ENCODE data around the gene ACTG1. TPM values are rescaled to one million over a fixed set of nuclear protein-coding genes. Genes with fewer than 3 reads are reported as not detected.

The ACTG1 gene
- total RNA-seq, 8 experiments from 2014 or later, result 2,076 to 6,877 (median 3,447) TPM

DNA sequence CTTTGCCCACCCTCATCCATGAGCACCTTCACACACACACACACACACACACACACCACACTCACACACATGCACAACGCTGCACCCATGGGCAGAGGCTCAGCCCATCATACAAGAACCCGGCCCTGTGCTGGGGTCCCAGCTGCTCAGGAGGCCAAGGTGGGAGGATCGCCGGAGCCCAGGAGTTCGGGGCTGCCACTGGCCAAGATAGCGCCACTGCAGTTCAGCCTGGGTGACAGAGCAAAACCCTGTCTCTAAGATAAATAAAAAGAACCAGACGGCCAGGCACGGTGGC is 12.2 kb upstream of the ACTG1 start:
- 50 to 90% (median 80%) methylated on average over 1 to 4 of the region's 8 CpGs; no CpG with 5 or more reads in 5 of the 10 experiments for WGBS, 10 experiments
- H3K4me3 ChIP-seq, result no peak overlapping the region
- in situ Hi-C loops (cut with MboI; ENCODE audit: low pct_unique_long_range_greater_than_20kb in 2 of 9, low sequenced_read_pairs in 9 of 9, unreplicated experiment in 9 of 9), result loop anchor here in 1 of 9 experiments (25.0 kb wide), 1 partner anchor 263 kb away; no protein-coding TSS in a partner anchor
- ATAC-seq (replicated peaks in 6 of 8), result no peak
- H3K27ac ChIP-seq, result no peak overlapping the region
- H3K4me1 ChIP-seq (replicated peaks in 1 of 2), result peaks cover 15 to 18% of the 10 kb centered on the region in 2 donors

- in situ Hi-C loops (cut with MboI; ENCODE audit: low pct_unique_long_range_greater_than_20kb in 2 of 9, low sequenced_read_pairs in 9 of 9, unreplicated experiment in 9 of 9), result loop anchor here in 1 of 9 experiments (25.0 kb wide), 1 partner anchor 262 kb away; no protein-coding TSS in a partner anchor
- no CpG with 5 or more reads among the region's 18 CpGs for WGBS, 10 experiments
- no peak overlapping the region for H3K4me3 ChIP-seq
- H3K27ac ChIP-seq, result no peak overlapping the region
- peaks cover 21 to 24% of the 10 kb centered on the region in 2 donors for H3K4me1 ChIP-seq (replicated peaks in 1 of 2)
- no peak for ATAC-seq (replicated peaks in 6 of 8)
Measured at GRCh38 chr17:81524039-81524864, 11.7 kb upstream of the ACTG1 start.

- ATAC-seq (replicated peaks in 6 of 8), result peak in 6 of 8 experiments; percentile 2 to 52 (median 6)
- 0% methylated on average over 1 of the region's 17 CpGs; no CpG with 5 or more reads in 9 of the 10 experiments for WGBS, 10 experiments
- peaks cover 28 to 31% of the 10 kb centered on the region in 2 donors for H3K4me1 ChIP-seq (replicated peaks in 1 of 2)
- no peak overlapping the region for H3K27ac ChIP-seq
- in situ Hi-C loops (cut with MboI; ENCODE audit: low pct_unique_long_range_greater_than_20kb in 2 of 9, low sequenced_read_pairs in 9 of 9, unreplicated experiment in 9 of 9), result loop anchor here in 1 of 9 experiments (25.0 kb wide), 1 partner anchor 261 kb away; no protein-coding TSS in a partner anchor
- no peak overlapping the region for H3K4me3 ChIP-seq
Measured at GRCh38 chr17:81523402-81524038, 10.9 kb upstream of the ACTG1 start.

GRCh38 chr17:81522491-81523401 is 10.1 kb upstream of the ACTG1 start:
- WGBS, 10 experiments, result 76 to 100% (median 93%) methylated on average over 2 to 12 of the region's 26 CpGs; no CpG with 5 or more reads in 4 of the 10 experiments
- H3K27ac ChIP-seq, result no peak overlapping the region
- H3K4me3 ChIP-seq, result no peak overlapping the region
- ATAC-seq (replicated peaks in 6 of 8), result peak in 6 of 8 experiments; percentile 35 to 66 (median 50)
- peaks cover 36 to 38% of the 10 kb centered on the region in 2 donors for H3K4me1 ChIP-seq (replicated peaks in 1 of 2)
- in situ Hi-C loops (cut with MboI; ENCODE audit: low pct_unique_long_range_greater_than_20kb in 2 of 9, low sequenced_read_pairs in 9 of 9, unreplicated experiment in 9 of 9), result loop anchor here in 1 of 9 experiments (25.0 kb wide), 1 partner anchor 260 kb away; no protein-coding TSS in a partner anchor

GRCh38 chr17:81520021-81520901 is 7.7 kb upstream of the ACTG1 start:
- Histone ChIP-seq H3K27ac (no peak overlapping the region), H3K4me1 (replicated peaks in 1 of 2) (peaks cover 43 to 47% of the 10 kb centered on the region in 2 donors), H3K4me3 (peak overlapping the region in 2 of 5 donors; percentile 25 to 29)
- ATAC-seq (replicated peaks in 6 of 8), result peak in 2 of 8 experiments; percentile 1
- 13 to 98% (median 60%) methylated on average over 1 to 5 of the region's 14 CpGs; no CpG with 5 or more reads in 5 of the 10 experiments for WGBS, 10 experiments
- in situ Hi-C loops (cut with MboI; ENCODE audit: low pct_unique_long_range_greater_than_20kb in 2 of 9, low sequenced_read_pairs in 9 of 9, unreplicated experiment in 9 of 9), result loop anchor here in 1 of 9 experiments (25.0 kb wide), 1 partner anchor 258 kb away; no protein-coding TSS in a partner anchor

GRCh38 chr17:81519284-81520020 is 6.9 kb upstream of the ACTG1 start:
- H3K27ac ChIP-seq, result peak overlapping the region in 1 of 2 donors; percentile 24
- WGBS, 10 experiments, result 0 to 40% methylated on average over 1 to 5 of the region's 61 CpGs; no CpG with 5 or more reads in 8 of the 10 experiments
- H3K4me3 ChIP-seq, result peak overlapping the region; percentile 1 to 29 (median 16)
- peak; percentile 1 to 58 (median 48) for ATAC-seq (replicated peaks in 6 of 8)
- H3K4me1 ChIP-seq (replicated peaks in 1 of 2), result peaks cover 44 to 47% of the 10 kb centered on the region in 2 donors
- in situ Hi-C loops (cut with MboI; ENCODE audit: low pct_unique_long_range_greater_than_20kb in 2 of 9, low sequenced_read_pairs in 9 of 9, unreplicated experiment in 9 of 9), result loop anchor here in 1 of 9 experiments (25.0 kb wide), 1 partner anchor 257 kb away; no protein-coding TSS in a partner anchor

GRCh38 chr17:81518785-81519283 is 6.2 kb upstream of the ACTG1 start:
- Histone ChIP-seq H3K27ac (peak overlapping the region in 1 of 2 donors; percentile 24), H3K4me1 (replicated peaks in 1 of 2) (peaks cover 49 to 50% of the 10 kb centered on the region in 2 donors), H3K4me3 (peak overlapping the region; percentile 1 to 29 (median 16))
- 0 to 7% methylated on average over 1 to 5 of the region's 47 CpGs; no CpG with 5 or more reads in 8 of the 10 experiments for WGBS, 10 experiments
- ATAC-seq (replicated peaks in 6 of 8), result peak; percentile 0 to 11 (median 9)
- in situ Hi-C loops (cut with MboI; ENCODE audit: low pct_unique_long_range_greater_than_20kb in 2 of 9, low sequenced_read_pairs in 9 of 9, unreplicated experiment in 9 of 9), result loop anchor here in 1 of 9 experiments (25.0 kb wide), 1 partner anchor 257 kb away; no protein-coding TSS in a partner anchor

- peaks cover 47 to 48% of the 10 kb centered on the region in 2 donors for H3K4me1 ChIP-seq (replicated peaks in 1 of 2)
- peak in 5 of 8 experiments; percentile 0 to 3 (median 1) for ATAC-seq (replicated peaks in 6 of 8)
- H3K27ac ChIP-seq, result peak overlapping the region in 1 of 2 donors; percentile 5
- in situ Hi-C loops (cut with MboI; ENCODE audit: low pct_unique_long_range_greater_than_20kb in 2 of 9, low sequenced_read_pairs in 9 of 9, unreplicated experiment in 9 of 9), result loop anchor here in 1 of 9 experiments (25.0 kb wide), 1 partner anchor 256 kb away; no protein-coding TSS in a partner anchor
- 0 to 100% (median 83%) methylated on average over 1 to 2 of the region's 24 CpGs; no CpG with 5 or more reads in 5 of the 10 experiments for WGBS, 10 experiments
- peak overlapping the region in 2 of 5 donors; percentile 25 to 29 for H3K4me3 ChIP-seq
Measured at GRCh38 chr17:81518113-81518784, 5.7 kb upstream of the ACTG1 start.

- H3K4me3 ChIP-seq, result no peak overlapping the region
- in situ Hi-C loops (cut with MboI; ENCODE audit: low pct_unique_long_range_greater_than_20kb in 2 of 9, low sequenced_read_pairs in 9 of 9, unreplicated experiment in 9 of 9), result loop anchor here in 1 of 9 experiments (25.0 kb wide), 1 partner anchor 255 kb away; no protein-coding TSS in a partner anchor
- 40 to 100% (median 60%) methylated on average over 1 of the region's 24 CpGs; no CpG with 5 or more reads in 7 of the 10 experiments for WGBS, 10 experiments
Measured at GRCh38 chr17:81517339-81518112, 4.9 kb upstream of the ACTG1 start.

GRCh38 chr17:81517009-81517338 is 4.4 kb upstream of the ACTG1 start:
- in situ Hi-C loops (cut with MboI; ENCODE audit: low pct_unique_long_range_greater_than_20kb in 2 of 9, low sequenced_read_pairs in 9 of 9, unreplicated experiment in 9 of 9), result loop anchor here in 1 of 9 experiments (25.0 kb wide), 1 partner anchor 255 kb away; no protein-coding TSS in a partner anchor
- ATAC-seq (replicated peaks in 6 of 8), result no peak
- H3K4me1 ChIP-seq (replicated peaks in 1 of 2), result peaks cover 42 to 45% of the 10 kb centered on the region in 2 donors
- H3K4me3 ChIP-seq, result no peak overlapping the region
- H3K27ac ChIP-seq, result no peak overlapping the region
- 73% methylated on average over 2 of the region's 9 CpGs; no CpG with 5 or more reads in 9 of the 10 experiments for WGBS, 10 experiments

More at GRCh38 chr17:81517339-81518112, 4.9 kb upstream of the ACTG1 start:
- H3K27ac ChIP-seq, result no peak overlapping the region
- peaks cover 42 to 45% of the 10 kb centered on the region in 2 donors for H3K4me1 ChIP-seq (replicated peaks in 1 of 2)
- peak in 1 of 8 experiments; percentile 0 for ATAC-seq (replicated peaks in 6 of 8)
